ENCODE data around the gene OR2L8.

Gene OR2L8

DNA sequence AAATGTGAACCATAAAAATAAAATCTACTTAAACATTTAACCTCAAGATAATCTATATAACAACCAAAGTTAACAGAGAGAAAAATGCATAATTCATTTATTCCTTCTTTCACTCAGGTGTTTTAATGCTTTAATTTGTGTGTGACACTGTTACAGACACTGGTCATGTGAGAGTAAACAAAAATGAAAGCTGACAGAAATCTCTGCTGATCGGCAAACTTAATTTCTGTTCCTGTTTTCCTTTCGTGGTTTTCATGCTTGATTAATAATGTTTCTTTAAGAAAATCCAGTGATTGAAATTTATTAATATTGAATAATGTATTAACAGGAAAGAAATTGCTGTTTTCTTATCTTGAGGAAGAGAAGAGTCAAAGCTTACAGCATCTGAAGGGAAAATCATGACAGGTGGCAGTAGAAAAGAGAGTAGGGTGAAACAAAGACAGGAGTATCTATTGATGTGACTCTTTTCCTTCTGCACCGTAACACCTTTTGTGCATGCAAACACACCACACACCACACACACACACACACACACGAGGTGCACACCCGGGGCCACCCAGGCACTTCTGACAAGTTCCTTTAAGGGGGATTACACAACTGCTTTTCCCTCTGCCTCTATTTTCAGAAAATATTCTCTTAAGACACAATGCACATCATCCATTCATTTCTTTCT is 18.0 kb downstream of the OR2L8 start:
- DNase-seq (ENCODE audit: insufficient read length, low spot score) (no peak), FAIRE-seq (peak; percentile 75)

- no peak for FAIRE-seq
- no peak for DNase-seq (ENCODE audit: insufficient read length, low spot score)
Measured at GRCh38 chr1:247992986-247993385, 44.3 kb downstream of the OR2L8 start.

DNA sequence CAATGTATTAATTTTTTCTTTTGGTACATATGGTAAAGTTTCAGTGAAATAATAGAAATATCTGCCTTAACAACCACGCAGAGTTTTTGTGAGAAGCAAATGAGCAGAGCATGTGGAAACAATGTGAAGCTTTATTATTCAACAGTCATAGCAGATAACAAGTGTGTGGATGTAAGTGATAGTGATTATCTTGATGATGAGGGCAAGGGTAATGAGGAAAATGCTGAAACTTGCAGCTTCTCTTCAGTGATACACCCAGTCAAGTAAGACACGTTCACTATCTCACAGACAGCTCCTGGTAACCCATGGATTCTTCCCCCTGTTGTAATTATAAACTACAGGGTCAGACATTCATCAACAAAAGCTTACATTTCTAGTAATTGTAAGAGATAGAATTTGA is 50.2 kb downstream of the OR2L8 start:
- no peak for FAIRE-seq

More for the DNA sequence above, 50.2 kb downstream of the OR2L8 start:
- DNase-seq (ENCODE audit: insufficient read length, low spot score): no peak
